GM12864 (cell line): Measurements from ENCODE around the gene UBE2I.
"Not testable (repeated sequence)": the region's sequence is repeated elsewhere in the genome, so short reads cannot be mapped to it uniquely, and the experiment has no call there.

Experiments used
- DNase-seq: peaks from one replicate; pipeline ENCODE4 v3.0.0-alpha.2; 2011; ENCODE audit warnings: low read depth
- H3K4me3 ChIP-seq: 2 replicates; pipeline ENCODE4 v1.5.1; 2011; ENCODE audit warnings: mild to moderate bottlenecking, low read depth, low read length, control low read depth
- TF ChIP-seq, protein P1 (sequence below): IDR thresholded peaks from 2 replicates; pipeline ENCODE4 v1.5.1; 2011; ENCODE audit warnings: low read depth, mild to moderate bottlenecking, moderate library complexity, low read length, control low read depth, inconsistent platforms; ENCODE audit errors: missing control alignments

UBE2I gene

DNA sequence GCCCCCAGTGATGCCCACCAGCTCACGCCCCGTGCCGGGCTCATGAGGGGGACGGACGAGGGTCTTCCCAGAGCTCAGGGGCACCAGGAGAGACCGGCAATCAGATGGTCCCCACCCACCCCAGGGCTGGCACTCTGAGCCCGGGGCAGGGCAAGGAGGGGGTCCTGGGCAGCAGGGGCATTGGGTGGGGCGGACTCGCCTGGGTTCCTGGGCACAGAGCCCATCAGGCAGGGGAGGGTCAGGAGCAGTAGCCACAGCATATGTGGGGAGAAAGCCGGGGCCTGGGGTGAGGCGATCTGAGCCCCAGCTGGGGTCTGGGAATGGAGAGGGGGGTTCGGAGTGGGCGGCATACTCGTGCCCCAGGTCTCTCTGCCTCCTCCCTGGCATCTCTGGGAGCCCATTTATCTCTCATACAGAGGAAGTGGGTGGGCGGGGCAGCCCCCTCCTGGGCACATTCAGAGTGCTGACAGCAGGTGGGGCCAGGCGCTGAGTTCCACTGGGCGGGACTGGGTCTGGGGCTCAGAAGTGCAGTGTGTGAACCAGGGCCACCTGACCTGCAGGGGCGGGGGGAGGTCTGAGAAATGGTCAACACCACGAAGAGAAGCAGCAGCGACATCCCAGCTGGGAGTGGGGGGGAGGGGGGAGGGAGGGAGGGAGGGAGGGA lies 20.5 kb upstream of the UBE2I start:
- TF ChIP-seq, protein P1, sequence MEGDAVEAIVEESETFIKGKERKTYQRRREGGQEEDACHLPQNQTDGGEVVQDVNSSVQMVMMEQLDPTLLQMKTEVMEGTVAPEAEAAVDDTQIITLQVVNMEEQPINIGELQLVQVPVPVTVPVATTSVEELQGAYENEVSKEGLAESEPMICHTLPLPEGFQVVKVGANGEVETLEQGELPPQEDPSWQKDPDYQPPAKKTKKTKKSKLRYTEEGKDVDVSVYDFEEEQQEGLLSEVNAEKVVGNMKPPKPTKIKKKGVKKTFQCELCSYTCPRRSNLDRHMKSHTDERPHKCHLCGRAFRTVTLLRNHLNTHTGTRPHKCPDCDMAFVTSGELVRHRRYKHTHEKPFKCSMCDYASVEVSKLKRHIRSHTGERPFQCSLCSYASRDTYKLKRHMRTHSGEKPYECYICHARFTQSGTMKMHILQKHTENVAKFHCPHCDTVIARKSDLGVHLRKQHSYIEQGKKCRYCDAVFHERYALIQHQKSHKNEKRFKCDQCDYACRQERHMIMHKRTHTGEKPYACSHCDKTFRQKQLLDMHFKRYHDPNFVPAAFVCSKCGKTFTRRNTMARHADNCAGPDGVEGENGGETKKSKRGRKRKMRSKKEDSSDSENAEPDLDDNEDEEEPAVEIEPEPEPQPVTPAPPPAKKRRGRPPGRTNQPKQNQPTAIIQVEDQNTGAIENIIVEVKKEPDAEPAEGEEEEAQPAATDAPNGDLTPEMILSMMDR, result no peak
- H3K4me3 ChIP-seq, result no peak overlapping the region
- no peak for DNase-seq

DNA sequence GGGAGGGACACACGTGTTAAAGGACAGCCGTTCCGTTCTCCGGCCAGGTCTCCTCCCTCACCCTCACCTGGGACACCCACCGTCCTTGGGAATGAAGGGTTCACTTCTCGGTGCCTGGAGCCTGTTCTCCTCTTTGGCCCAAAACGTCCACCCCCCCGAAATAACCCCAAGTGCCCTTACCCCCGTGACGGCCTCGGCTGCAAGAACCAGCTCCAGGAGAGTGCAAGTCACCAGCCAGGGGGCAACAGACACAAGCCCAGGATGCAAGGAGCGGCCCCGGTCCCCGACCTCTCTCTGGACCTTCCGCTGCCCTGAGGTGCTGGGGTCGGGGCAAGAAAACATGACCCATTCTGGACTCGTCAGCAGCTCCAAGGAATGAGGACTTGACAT lies 20.0 kb upstream of the UBE2I start:
- H3K4me3 ChIP-seq, result no peak overlapping the region
- no peak for DNase-seq
- TF ChIP-seq, protein P1, result no peak

DNA sequence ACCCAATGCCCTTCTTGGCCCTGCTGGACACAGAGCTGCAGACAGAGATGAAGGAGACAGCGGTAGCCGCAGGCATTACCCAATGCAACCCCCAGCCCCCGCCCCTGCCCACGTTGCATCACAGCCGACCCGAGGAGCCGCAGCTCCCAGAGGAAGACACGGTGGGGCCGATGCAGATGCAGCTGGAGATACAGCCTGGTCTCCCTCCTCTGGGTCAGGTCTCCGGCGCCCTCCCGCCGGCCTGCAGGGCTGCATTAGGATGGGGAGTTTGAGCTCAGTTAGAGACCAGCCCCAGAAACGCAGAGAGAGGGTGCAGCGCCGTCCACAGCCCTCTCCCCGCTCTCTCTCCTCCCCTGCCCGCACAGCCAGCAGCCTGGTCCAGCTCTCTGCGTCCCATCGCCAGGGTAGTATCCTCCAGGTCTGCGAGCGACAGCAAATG lies 19.4 kb upstream of the UBE2I start:
- TF ChIP-seq, protein P1, result no peak
- no peak for DNase-seq
- H3K4me3 ChIP-seq, result no peak overlapping the region

DNA sequence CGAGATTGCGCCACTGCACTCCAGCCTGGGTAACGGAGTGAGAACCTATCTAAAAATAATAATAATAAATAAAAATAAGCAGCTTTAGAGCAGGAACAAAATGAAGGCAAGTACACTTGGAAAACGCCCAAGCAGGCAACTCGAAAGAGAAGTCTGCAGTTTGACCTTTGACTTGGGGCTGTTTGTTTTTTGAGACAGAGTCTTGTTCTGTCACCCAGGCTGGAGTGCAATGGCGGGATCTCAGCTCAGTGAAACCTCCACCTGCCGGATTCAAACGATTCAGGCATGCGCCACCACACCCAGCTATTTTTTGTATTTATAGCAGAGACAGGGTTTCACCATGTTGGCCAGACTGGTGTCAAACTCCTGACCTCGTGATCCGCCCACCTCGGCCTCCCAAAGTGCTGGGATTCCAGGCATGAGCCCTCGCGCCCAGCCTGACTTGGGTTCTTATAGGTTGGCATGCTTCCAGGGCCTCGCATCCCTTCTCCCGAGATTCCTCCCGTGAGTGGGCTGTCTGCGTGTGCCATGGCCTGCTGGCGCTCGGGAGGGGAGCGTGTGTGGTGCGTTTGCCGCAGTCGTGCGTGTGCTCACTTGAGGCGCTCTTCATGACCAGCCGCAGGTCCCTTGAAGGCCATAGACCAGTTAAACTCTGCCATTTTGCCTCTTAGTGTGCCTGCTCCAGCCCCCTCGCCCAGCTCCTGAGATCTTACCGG lies 18.4 kb upstream of the UBE2I start:
- TF ChIP-seq, protein P1, result no peak
- no peak overlapping the region for H3K4me3 ChIP-seq
- DNase-seq, result no peak

DNA sequence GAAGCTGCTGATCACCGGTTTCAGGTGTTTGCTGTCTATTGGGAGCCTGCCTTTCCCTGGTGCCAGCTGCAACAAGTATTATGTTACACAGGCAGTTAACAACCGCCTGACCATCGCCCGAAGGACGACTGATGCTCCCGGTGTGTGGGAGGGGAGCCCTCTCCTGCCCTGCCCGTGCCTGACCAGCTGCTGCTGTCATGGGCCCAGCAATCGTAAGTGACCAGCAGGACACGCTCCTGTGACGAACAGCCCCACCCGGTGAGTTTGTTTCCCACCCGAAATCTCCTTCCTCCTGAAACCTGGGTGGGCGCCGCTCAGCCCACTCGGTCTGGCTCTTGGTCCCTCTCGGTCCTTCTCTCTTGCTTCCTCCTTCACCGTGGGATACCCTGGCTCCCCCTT lies 17.9 kb upstream of the UBE2I start:
- H3K4me3 ChIP-seq, result no peak overlapping the region
- DNase-seq, result no peak
- TF ChIP-seq, protein P1, result no peak

DNA sequence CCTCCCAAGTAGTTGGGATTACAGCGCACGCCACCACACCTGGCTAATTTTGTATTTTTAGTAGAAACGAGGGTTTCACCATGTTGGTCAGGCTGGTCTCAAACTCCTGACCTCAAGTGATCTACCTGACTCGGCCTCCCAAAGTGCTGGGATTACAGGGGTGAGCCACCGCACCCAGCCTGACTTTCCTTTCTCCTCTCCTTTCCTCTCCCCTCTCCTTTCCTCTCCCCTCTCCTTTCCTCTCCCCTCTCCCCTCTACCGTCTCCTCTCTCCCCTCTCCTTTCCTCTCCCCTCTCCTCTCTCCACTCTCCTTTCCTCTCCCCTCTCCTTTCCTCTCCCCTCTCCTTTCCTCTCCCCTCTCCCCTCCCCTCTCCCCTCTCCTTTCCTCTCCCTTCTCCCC lies 17.2 kb upstream of the UBE2I start:
- not testable (repeated sequence) for DNase-seq, H3K4me3 ChIP-seq

DNA sequence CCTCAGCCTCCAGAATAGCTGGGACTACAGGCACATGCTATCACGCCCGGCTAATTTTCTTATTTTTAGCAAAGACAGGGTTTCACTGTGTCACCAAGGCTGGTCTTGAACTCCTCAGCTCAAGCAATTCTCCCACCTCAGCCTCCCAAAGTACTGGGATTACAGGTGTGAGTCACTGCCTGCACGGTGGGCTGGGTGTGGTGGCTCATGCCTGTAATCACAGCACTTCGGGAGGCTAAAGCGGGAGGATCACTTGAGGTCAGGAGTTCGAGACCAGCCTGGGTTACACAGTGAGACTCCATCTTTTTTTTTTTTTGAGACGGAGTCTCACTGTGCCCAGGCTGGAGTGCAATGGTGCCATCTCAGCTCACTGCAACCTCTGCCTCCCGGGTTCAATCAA lies 16.6 kb upstream of the UBE2I start:
- not testable (repeated sequence) for DNase-seq, H3K4me3 ChIP-seq
